ENCODE measurements around the gene IL6ST.

DNA sequence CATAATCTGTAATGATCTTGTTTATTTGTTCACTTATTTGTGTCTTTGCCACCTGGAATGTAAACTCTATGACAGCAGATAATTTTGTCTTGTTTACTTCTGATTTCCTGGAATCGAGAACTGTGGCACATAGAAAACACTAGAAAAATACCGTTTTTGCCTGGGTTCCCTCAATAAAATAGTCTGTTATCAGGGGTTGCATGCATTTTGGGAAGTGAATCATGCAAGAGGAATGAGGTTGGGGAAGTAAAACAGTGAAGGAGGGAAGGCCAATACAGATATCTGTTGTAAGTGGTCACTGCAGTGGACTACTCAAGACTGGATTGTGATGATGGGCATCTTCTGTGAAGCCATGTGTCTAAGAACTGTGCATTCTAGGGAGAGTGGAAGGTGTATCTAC lies 45.2 kb upstream of the IL6ST start:
- TF ChIP-seq, protein P1, sequence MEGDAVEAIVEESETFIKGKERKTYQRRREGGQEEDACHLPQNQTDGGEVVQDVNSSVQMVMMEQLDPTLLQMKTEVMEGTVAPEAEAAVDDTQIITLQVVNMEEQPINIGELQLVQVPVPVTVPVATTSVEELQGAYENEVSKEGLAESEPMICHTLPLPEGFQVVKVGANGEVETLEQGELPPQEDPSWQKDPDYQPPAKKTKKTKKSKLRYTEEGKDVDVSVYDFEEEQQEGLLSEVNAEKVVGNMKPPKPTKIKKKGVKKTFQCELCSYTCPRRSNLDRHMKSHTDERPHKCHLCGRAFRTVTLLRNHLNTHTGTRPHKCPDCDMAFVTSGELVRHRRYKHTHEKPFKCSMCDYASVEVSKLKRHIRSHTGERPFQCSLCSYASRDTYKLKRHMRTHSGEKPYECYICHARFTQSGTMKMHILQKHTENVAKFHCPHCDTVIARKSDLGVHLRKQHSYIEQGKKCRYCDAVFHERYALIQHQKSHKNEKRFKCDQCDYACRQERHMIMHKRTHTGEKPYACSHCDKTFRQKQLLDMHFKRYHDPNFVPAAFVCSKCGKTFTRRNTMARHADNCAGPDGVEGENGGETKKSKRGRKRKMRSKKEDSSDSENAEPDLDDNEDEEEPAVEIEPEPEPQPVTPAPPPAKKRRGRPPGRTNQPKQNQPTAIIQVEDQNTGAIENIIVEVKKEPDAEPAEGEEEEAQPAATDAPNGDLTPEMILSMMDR (conservative IDR thresholded peaks at IDR 0.05; ENCODE audit: low read depth, low read length), result no peak
- TF ChIP-seq EZH2 (IDR thresholded peaks at IDR 0.05; ENCODE audit: borderline replicate concordance, low read depth, low read length, poor library complexity, severe bottlenecking), result no peak

All from A673 (cell line).